GM19455 (cell line): Measurements from ENCODE around the gene MCOLN1.

Source experiments
- ATAC-seq: cut with Tn5 transposase; IDR thresholded peaks from one replicate; pipeline ENCODE4 v1.9.1; 2021; ENCODE audit not compliant: unreplicated experiment

Gene MCOLN1

DNA sequence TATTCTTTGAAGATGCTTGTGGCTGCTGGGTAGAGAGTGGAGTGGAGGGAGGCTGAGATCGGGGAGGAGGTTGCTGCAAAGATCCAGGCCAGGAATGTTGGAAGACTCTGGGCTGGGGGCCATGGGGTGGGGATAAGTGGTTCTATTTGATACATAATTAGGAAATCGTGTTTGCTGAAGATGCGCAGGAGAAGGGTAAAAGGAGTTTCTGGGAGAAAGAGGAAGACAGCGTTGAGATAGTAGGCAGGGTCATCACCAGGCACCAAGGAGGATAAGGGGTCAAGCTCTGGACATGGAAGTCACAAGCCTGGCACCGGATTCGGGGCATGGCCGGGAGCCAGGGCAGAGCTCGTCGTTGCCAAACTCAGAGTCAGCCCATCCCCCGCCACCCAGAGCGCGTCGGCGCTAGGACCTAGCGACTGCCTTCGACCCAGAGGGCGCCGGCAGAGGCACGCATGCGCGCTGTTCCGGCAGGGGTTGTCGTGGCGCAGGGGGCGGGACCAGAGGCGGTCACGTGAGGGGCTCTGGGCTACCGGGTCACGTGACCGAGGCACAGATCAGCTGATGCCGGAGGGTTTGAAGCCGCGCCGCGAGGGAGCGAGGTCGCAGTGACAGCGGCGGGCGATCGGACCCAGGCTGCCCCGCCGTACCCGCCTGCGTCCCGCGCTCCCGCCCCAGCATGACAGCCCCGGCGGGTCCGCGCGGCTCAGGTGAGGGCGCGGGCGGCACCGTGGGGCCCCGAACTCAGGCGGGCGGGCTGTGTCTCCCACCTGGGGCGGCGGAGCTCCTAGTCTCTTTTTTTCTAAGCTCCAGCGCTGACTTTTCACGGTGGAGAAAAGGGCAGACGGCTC is at the start of gene MCOLN1:
Gene MCOLN1, plus strand, starts transcription at position 553 of the 851 bp plus-strand sequence. Its CDS starts 127 bp downstream, at position 680.
- peak; percentile 71 for ATAC-seq

DNA sequence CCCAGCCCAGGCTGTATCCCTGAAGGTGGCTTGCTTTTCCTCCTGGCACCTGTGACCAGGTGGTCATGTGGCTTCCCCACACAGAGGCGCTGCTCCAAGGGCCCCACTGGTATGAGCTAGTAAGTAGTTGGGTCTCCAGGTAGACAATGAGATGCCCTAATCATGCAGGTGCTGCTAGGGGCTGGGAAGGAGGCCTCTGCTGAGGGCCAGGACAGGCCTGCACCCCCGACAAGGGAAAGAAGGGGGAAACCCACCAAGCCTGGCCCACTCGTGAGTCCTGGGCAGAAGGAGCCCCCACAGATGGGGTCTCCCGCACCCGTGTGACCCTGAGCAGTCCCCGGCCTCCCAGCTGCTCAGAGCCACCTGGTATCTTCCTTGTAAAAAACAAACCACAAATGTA is 46.8 kb upstream of the MCOLN1 start:
- ATAC-seq = no peak

DNA sequence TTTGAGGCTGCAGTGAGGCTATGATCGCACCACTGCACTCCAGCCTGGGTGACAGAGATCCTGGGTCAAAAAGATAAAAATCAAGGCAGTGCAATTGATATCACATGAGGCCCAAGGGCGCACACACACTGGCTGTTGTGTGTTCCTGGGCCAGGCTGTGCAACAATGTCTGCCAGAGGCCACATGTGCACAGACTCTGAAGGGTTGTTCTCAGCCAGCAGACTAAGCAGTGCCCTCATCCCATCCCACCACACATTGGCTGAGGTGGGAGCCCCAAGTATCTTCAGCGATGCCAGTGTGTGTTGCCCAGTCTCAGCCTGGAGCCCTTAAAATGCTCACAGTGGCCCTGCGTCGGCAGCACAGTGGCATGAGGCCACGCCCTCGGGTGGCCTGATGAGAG is 46.2 kb upstream of the MCOLN1 start:
- ATAC-seq = no peak

DNA sequence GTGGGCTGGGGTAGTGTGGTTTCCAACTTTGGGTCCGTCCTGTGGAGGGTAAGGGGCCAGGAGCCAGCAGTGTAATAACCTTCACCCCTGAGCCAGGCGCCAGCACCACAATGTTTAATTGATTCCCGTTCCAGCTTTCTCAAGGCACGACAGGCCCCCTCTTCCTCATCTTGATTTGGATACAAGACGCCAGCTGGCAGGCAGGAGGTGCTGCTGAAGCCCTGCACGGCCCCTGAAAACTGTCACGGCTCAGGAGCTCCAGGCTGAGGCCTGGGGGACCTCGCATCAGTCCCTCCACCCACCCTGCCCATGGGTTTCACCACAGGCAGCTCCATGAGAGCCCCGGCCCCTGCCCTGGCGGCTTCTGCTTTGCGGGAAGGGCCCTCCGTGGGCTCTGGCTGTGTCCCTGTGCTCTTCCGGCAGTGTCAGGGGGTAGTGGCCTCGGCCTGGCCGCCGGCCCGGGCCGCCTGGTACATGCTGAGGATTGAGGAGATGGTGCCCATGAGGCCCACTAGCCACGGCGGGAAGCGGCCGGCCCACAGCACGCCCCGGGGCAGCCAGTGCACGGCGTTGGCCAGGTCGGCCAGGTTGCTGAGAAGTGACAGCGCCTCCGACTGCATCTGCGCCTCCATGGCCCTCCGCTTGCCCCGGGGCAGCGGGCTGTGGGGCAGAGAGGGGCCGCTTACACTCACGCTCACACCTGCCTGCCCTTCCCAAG is 45.5 kb upstream of the MCOLN1 start:
- no peak for ATAC-seq

DNA sequence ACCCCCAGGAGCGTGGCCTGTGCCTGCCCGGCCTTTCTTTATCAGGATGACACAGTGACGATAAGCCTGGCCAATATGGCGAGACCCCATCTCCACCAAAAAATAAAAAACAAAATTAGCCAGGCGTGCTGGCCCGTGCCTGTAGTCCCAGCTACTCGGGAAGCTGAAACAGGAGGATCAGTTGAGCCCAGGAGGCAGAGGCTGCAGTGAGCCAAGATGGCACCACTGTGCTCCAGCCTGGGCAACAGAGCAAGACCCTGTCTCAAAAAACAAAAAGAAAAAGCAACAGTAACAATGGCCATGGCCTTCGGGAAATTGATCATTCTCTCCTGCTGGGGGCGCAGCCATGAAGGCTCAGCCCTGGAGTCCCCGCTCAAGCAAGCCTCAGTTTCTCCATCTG is 44.7 kb upstream of the MCOLN1 start:
- ATAC-seq = no peak

DNA sequence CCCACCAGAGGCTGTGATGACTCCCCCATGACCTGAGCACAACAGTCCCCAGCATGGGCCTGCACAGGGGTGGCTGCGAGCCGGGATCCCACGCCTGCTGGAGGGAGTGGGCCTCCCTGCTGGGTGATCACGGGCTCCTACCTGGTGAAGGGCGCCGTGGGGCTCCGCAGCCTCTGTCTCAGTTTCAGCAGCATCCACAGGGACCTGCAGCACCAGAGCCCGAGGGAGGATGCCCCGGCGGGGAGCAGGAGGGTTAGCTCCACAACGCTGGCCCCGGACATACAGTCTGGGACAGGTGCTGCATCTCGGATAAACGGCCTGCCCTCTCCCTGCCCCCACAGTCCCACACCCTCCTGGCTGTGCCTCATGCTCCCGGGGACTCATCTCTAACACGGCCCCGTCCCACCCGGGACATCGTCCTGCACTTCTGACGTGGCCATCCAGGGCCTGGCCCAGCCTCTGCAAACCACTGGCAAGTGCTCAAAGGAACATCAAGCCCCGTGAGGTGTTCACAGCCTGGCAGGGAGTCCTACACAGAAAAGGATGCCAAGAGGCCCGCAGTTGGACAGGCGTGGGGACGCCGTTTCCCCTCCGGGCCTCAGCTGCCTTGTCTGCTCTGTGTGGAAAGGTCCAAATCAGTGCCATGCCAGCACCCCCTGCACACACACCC is 44.1 kb upstream of the MCOLN1 start:
- ATAC-seq = no peak

DNA sequence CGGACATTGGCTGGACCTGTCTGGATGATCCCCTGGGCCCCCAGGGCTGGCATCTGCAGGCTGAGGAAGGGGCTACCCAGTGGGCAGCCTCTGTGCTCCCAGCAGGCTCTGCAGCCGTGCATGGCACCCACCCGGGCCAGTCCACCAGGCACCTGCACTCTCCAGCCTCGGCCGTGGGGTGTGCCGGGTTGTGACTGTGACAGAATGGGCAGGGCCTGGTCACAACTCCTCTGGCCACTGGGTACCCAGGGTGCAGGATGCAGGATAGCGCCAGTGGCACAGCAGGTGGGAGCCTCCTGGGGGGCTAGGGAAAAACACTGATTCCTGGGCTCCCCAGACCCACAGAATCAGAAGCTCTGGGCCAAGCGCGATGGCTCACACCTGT is 43.6 kb upstream of the MCOLN1 start:
- ATAC-seq = no peak

DNA sequence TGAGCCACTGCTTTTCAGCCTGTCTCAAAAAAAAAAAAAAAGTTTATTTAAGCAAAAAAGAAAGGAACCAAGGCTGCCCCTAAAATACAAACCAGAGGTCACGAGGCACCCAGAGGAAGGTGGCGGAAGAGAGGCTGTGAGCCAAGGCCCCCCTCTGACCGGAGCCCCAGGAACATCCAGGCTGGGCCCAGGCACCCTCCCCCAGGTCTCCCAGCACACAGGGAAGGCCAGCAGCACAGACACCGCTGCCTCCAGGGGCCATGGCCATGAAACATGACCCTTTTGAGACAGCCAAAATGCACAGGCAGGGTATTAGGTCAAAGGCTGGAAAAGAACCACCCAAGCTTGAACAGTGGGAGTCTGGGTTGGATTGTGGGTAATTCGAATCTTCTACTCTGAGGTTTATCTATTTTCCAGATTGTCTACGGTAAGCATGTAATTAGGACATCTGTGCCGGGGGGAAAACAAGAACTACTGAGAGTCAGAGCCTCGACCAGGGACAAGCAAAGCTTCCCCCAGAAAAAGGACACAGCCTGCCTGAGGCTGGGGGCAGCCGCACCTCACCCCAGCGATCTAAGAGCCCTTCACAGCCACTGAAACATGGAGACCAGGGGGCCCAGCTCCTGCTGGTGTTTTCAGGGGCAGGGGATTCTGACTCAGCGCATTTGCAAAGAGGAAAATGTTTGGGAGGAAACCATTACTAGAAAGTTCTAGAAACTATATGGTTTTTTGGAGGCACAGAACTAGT is 42.0 kb upstream of the MCOLN1 start:
- ATAC-seq = no peak

DNA sequence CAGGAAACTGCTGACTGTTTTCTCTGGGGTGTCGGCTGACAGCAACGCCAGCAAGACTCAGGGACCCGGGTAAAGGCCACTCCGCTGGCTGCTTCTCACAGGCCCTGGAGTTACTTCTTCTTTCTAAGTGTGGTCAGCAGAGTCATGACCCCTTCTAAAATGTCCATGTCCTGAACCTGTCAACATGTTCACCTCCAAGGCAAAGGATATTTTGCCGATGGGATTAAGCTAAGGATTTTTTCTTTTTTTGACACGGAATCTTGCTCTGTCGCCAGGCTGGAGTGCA is 41.5 kb upstream of the MCOLN1 start:
- no peak for ATAC-seq

DNA sequence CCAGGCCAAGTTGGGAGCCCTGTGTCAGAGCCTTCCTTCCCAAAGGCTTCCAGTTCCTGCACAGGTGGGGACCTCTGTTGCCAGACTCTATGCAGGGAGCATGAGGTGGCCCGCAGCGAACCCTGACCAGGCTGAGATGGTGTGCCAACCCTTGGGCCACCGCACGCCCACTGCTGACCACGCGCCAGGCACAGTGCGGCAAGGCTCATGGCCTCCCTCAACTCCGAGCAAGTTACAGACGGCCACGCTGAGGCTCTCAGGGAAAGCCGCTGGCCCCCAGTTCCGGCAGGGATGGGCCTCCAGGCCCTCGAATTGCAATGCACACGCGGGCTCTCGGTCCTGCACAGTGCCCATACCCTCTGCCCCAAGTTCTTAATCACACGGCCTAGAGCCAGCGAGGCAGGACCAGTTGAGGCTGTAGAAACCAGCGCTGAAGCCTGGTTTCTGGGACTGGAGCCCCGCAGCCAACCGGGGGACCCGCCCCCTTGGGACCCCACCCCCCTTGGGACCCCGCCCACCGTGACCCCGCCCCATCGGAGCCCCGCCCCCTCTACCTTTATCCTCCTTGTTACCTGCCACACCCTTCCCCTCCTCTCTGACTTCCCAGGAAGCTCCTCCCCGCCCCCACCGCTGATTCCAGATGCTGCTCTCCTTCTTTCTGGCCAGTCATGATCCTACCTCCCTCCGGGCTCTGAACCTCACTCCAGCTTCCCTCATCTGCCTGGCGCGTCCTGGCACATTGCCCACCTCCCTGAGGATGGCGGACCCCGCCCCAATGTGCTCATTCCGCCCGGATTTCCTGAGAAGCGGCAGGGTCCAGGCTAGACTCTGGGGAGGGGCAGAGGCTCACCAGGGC is 39.6 kb upstream of the MCOLN1 start:
- no peak for ATAC-seq

DNA sequence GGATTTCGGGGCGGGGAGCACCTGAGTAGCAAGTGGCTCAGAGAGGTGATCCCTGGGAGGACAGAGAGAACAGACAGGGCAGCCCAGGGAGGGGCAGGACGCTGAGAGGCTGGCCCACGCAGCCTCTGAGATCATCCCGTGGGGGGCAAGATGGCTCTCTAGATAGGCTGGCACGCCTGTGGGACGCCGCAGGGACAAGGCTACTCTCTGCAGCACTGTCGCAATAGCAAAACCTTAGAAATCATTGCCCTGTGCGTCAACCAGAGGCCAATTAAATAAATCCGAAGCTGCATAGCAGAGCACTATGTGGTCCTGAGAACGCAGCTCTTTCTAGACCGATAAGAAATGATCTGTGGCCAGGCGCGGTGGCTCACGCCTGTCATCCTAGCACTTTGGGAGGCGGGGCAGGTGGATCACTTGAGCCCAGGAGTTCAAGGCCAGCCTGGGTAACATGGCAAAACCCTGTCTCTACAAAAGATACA is 38.7 kb upstream of the MCOLN1 start:
- no peak for ATAC-seq

DNA sequence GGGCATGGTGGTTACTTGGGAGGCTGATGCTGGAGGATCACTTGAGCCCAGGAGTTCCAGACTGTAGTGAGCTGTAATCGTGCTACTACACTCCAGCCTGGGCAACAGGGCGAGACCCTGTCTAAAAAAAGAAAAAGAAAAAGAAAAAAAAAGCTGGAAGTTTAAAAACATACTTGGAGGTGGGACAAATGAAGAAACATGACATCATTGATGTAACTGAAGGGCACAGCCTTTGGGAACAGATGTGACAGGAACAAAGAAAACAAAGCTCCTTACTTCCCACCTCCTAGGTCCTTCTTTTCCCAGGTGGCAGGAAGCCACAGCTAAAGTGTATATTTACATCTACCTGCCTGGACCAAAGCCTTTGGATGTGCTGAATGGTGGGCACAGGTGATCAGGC is 35.5 kb upstream of the MCOLN1 start:
- ATAC-seq = no peak

DNA sequence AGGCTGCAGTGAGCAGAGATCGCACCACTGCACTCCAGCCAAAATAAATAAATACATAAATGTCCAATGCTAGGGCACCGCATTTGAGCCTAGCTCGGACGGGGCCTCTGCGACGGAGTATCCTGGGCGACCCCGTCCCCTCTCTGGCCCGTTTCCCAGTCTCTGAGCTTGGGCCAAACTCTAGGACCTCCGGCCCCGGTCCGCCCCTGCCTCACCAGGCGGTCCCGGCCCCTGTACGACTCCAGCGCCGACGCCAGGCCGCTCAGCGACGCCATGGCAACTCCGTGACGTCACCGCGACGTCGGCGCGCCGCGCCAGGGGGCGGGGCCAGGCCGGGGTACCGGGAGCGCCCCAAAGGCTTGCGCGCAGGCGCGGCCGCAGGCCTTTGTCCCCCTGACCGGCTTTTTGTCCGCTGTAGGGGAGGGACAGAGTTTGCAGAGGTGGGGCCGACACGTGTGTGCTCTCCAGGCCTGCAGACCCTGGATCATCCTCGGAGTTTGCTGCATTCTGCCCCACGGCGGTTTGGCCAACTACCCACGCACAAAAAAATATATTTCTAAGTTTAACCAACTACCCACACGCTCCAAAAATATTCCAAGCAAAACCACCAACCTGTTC is 33.6 kb upstream of the MCOLN1 start, which contains the start of gene PEX11G:
Gene PEX11G, minus strand, starts transcription at position 300 of the 618 bp plus-strand sequence. Its CDS starts 25 bp downstream, at position 275.
- no peak for ATAC-seq

DNA sequence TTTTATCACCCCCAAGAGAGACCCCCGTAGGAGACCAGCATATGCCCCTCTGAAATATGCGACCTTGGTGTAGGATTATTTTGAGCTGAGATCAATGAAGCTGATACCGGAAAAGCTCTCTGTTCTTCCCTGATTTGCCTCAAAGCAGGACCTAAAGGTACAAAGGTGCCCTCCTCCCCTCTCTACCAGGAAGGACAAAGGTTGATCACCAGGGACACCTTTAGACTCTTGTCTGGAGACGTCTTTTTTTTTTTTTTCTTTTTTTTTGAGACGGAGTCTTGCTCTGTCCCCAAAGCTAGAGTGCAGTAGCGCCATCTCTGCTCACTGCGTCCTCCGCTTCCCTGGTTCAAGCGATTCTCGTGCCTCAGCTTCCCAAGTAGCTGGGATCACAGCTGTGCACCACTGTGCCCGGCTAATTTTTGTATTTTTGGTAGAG is 32.8 kb upstream of the MCOLN1 start:
- no peak for ATAC-seq

DNA sequence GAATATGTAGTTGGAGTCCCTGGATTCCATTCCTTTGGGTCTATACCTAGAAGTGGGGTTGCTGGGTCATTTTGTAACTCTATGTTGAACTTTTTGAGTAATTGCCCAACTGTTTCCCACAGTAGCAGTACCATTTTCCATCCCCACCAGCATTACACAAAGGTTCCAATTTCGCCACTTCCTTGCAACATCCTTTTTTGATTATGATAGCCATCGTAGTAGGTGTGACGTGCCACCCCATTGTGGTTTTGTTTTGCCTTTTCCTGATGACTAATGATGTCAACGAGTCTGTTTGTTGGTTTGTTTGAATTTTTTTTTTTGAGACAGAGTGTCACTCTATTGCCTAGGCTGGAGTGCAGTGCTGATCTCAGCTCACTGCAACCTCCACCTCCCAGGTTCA is 30.3 kb upstream of the MCOLN1 start:
- ATAC-seq = no peak

DNA sequence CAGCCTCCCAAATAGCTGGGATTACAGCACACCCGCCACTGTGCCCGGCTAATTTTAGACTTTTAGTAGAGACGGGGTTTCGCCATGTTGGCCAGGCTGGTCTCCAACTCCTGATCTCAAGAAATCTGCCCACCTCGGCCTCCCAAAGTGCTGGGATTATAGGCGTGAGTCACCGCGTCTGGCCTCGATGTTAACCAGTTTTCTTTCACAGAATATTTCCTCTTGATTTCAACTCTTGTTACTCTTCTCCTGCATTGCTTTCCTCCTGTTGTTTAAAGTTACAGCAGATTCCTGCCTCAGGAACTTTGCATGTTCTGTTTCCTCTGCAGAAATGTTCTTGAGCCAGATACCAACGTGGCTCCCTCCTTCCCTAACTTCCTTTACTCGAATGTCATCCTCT is 29.9 kb upstream of the MCOLN1 start:
- no peak for ATAC-seq

DNA sequence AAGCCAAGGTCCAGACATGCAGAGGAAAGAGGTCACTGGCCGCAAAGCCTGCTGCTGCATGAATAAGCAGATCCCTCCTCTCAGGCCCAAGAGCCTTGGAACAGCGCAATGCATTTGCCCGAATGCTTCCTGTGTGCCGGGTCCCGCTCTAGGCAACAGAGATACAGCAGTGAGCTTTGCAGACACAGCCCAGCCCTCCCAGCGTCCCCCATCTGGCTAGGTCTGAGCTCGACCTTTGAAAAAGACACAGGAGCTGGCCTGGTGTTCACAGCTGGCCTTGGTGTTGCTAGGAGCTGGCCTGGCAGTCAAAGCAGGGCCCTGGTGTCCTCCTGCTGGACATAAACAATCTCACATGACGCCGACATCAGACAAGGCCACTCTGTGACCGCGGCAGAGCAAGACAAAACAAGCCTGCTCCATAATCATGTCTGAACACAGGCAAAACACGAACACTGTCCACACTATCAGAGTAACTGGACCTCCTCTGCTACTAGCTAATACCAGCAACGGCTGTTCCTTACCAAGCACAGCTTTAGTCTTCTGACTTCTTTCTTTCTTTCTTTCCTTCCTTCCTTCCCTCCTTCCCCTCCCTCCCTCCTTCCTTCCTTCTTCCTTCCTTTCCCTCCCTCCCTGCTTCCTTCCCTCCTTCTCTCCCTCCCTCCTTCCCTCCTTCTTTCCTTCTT is 27.9 kb upstream of the MCOLN1 start:
- ATAC-seq = no peak

DNA sequence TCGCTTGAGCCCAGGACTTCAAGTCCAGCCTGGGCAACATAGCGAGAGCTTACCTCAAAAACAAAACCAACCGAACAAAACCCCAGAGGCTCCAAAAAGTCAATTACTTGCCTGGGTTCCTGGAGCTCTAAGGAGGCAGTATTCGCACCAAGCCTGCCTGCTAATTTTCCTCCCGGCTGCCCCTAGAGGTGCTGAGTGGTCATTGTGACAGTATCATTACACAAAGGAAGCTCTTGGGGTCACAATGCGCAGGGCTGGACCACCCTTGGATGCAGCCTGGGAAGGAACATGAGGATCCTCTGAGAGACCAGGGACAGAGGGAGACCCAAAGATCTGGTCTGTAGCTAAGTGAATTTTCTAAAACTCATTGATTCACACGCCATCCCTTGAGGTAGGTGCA is 25.1 kb upstream of the MCOLN1 start:
- no peak for ATAC-seq

DNA sequence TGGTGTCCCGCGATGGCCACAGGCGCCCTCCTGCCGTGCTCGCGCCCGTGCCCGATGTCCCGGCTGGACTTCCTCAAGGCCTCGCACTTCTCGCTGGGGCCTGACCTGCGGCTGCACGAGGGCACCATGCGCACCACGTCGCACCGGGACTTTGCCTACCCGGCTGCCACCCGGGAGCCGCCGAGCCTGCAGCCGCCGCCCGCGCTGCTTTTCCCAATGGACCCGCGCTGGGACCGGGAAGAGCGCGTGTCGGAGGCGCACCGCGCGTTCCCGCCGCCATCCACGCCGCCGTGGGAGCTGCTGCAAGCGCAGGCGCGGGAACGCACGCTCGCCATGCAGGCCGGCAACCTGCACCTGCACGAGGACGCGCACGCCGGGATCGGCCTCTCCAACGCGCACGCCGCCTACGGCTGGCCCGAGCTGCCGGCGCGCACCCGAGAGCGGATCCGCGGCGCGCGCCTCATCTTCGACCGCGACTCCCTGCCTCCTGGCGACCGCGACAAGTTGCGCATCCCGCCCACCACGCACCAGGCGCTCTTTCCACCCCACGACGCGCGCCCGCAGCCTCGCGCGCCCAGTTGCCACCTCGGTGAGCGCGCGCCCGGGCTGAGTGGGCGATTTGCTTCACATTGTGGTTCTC is 21.5 kb upstream of the MCOLN1 start:
- ATAC-seq = no peak
